ENCODE data around the gene CARHSP1. TPM values are rescaled to one million over a fixed set of nuclear protein-coding genes. Genes with fewer than 3 reads are reported as not detected.

Gene CARHSP1
- polyA plus RNA-seq, 3 donors = 32.0 to 60.3 (median 52.0) TPM

DNA sequence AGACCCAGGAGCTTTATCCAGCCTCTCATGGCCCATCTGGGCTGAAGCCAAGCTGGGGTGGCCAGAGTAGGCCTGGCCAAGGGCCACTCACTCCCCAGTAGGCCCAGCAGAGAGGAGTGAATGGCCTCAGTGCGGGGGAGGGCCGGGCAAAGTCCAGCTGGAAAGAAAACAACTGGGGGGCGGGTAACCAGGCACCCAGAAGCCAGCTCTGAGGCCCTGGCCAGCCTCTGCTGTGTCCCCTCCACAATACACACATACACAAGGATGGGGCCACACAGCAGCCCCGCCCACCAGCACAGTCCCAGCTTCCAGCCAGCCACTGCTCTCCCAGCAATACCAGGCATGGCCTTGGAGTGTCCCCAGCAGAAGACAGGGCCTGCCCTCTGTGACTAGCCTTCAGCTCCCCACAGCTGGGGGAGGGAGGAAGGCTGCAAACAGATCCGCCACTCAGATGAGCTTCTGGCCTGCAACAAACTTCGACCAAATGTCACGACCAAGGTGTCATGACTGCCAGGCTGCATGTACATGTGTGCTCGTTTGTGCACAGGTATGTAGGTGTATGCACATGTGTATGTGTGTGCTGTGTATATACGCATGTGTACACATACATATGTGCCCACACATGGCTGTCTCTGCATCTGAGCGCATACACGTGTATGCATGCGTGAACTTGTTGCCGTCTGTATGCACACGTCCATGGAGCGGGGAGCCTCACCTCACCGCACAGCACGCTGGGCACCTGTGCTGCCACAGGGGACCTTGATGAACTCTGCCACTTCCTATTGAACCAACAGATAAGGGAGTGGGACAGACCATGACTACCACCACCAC lies 5.0 kb downstream of the CARHSP1 start:
- TF ChIP-seq, protein P1, sequence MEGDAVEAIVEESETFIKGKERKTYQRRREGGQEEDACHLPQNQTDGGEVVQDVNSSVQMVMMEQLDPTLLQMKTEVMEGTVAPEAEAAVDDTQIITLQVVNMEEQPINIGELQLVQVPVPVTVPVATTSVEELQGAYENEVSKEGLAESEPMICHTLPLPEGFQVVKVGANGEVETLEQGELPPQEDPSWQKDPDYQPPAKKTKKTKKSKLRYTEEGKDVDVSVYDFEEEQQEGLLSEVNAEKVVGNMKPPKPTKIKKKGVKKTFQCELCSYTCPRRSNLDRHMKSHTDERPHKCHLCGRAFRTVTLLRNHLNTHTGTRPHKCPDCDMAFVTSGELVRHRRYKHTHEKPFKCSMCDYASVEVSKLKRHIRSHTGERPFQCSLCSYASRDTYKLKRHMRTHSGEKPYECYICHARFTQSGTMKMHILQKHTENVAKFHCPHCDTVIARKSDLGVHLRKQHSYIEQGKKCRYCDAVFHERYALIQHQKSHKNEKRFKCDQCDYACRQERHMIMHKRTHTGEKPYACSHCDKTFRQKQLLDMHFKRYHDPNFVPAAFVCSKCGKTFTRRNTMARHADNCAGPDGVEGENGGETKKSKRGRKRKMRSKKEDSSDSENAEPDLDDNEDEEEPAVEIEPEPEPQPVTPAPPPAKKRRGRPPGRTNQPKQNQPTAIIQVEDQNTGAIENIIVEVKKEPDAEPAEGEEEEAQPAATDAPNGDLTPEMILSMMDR (IDR thresholded peaks at IDR 0.05) = no peak
- H3K9ac ChIP-seq (ENCODE audit: insufficient read depth, low read length, poor library complexity, severe bottlenecking) = no peak overlapping the region
- H3K27me3 ChIP-seq (ENCODE audit: control insufficient read depth in 2 of 2, insufficient read depth in 2 of 2, low read length in 2 of 2) = no peaks in the 10 kb centered on the region
- H3K36me3 ChIP-seq (replicated peaks in 1 of 2; ENCODE audit: control insufficient read depth in 1 of 2, insufficient read depth in 2 of 2, low read length in 2 of 2) = peaks cover 4 to 11% of the 10 kb centered on the region in 2 donors
- 93% methylated on average over 13 of the region's 17 CpGs for WGBS (ENCODE audit: insufficient coverage)
- peaks cover 86% of the 10 kb centered on the region for H3K79me2 ChIP-seq (ENCODE audit: insufficient read depth, low read length)
- no peak overlapping the region for H3K4me3 ChIP-seq (replicated peaks in 1 of 3; ENCODE audit: low read depth in 2 of 3, low read length in 3 of 3)
- no peak overlapping the region for H3K4me3 Mint-ChIP-seq
- intact Hi-C loops (cut with micrococcal nuclease) = loop anchor here in 1 of 2 donors (10.0 kb wide), 1 partner anchor 189 kb away; the partner anchor contains the start of gene ABAT
- H3K4me1 ChIP-seq (ENCODE audit: control insufficient read depth in 1 of 2, insufficient read depth in 2 of 2, low read length in 2 of 2) = peaks cover 16 to 28% of the 10 kb centered on the region in 2 donors
- peaks cover 32% of the 10 kb centered on the region for H3K4me1 Mint-ChIP-seq
- H3K36me3 Mint-ChIP-seq = peaks cover 7 to 22% of the 10 kb centered on the region in 2 donors
- no peak for DNase-seq
- no peak overlapping the region for H2AFZ ChIP-seq (ENCODE audit: insufficient read depth, low read depth, low read length, poor library complexity, severe bottlenecking)
- no peak overlapping the region for H3K27ac Mint-ChIP-seq
- peaks cover 0 to 3% (median 2%) of the 10 kb centered on the region in 3 donors for H3K27me3 Mint-ChIP-seq (ENCODE audit: low read depth in 3 of 3)
- no peak overlapping the region for H3K27ac ChIP-seq (ENCODE audit: low read depth in 1 of 2, low read length in 2 of 2)
- peaks cover 95% of the 10 kb centered on the region for H4K20me1 ChIP-seq (ENCODE audit: insufficient read depth, low read length)
- no peaks in the 10 kb centered on the region for H3K9me3 ChIP-seq (replicated peaks in 1 of 2; ENCODE audit: control insufficient read depth in 1 of 2, insufficient read depth in 1 of 2, low read length in 2 of 2)
- H3K4me2 ChIP-seq (replicated peaks; ENCODE audit: extremely low read depth, low read length, poor library complexity, severe bottlenecking) = no peak overlapping the region
- H3K9me3 Mint-ChIP-seq = peaks cover 0 to 1% (median 0%) of the 10 kb centered on the region in 7 donors

DNA sequence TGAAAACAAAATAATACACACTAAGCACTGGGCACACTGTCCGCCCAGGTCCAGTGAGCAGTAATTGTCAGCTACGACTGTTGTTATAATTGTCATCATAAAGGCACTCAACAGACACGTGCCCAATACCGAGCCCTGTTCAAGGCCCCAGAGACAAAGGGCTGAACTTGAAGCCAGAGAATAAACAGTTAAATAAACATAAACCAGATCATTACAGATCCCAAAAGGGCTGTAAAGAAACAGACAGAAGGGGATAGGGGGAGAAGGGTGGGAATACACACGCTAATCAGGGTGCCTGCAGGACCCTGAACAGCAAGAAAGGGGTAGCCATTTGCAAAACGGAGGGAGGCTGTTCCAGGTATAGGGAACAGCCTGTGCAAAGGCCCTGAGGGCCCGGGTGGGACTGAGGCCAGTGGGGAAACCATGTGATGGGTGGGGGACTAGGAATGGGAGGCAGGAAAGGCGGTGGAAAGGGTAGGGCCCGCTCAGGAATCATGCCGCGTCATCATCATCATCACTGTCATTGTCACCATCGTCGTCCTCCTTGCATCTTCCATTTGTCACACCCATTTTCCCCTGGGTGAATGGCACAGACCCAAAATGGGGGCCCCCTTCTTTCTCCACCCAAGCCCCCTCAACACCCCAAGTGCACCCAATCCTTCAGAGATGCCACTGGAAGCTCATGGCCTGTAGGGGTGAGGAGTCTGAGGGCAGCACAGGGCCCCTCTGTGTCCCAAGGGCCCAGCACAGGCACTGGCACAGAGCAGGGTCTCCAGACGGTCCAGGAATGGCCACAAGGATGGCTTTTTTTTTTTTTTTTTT lies 6.3 kb downstream of the CARHSP1 start:
- Histone ChIP-seq H3K36me3 (replicated peaks in 1 of 2; ENCODE audit: control insufficient read depth in 1 of 2, insufficient read depth in 2 of 2, low read length in 2 of 2) (peaks cover 14 to 20% of the 10 kb centered on the region in 2 donors), H3K4me1 (ENCODE audit: control insufficient read depth in 1 of 2, insufficient read depth in 2 of 2, low read length in 2 of 2) (peaks cover 9 to 17% of the 10 kb centered on the region in 2 donors), H3K27ac (ENCODE audit: low read depth in 1 of 2, low read length in 2 of 2) (no peak overlapping the region), H3K4me2 (replicated peaks; ENCODE audit: extremely low read depth, low read length, poor library complexity, severe bottlenecking) (no peak overlapping the region), H3K9me3 (replicated peaks in 1 of 2; ENCODE audit: control insufficient read depth in 1 of 2, insufficient read depth in 1 of 2, low read length in 2 of 2) (no peaks in the 10 kb centered on the region), H4K20me1 (ENCODE audit: insufficient read depth, low read length) (peaks cover 94% of the 10 kb centered on the region), H3K9ac (ENCODE audit: insufficient read depth, low read length, poor library complexity, severe bottlenecking) (no peak overlapping the region), H3K79me2 (ENCODE audit: insufficient read depth, low read length) (peaks cover 84% of the 10 kb centered on the region), H2AFZ (ENCODE audit: insufficient read depth, low read depth, low read length, poor library complexity, severe bottlenecking) (no peak overlapping the region), H3K27me3 (ENCODE audit: control insufficient read depth in 2 of 2, insufficient read depth in 2 of 2, low read length in 2 of 2) (no peaks in the 10 kb centered on the region), H3K4me3 (replicated peaks in 1 of 3; ENCODE audit: low read depth in 2 of 3, low read length in 3 of 3) (no peak overlapping the region)
- DNase-seq = no peak
- Mint-ChIP-seq H3K4me1 (peaks cover 26% of the 10 kb centered on the region), H3K27me3 (ENCODE audit: low read depth in 3 of 3) (peaks cover 0 to 2% (median 2%) of the 10 kb centered on the region in 3 donors), H3K36me3 (peaks cover 19 to 35% of the 10 kb centered on the region in 2 donors), H3K9me3 (peaks cover 0 to 1% (median 0%) of the 10 kb centered on the region in 7 donors), H3K27ac (peak overlapping the region in 1 of 7 donors; percentile 42), H3K4me3 (no peak overlapping the region)
- 75% methylated on average over 7 of the region's 14 CpGs for WGBS (ENCODE audit: insufficient coverage)
- intact Hi-C loops (cut with micrococcal nuclease) = loop anchor here in 1 of 2 donors (10.0 kb wide), 1 partner anchor 188 kb away; the partner anchor contains the start of gene ABAT
- TF ChIP-seq, protein P1 (IDR thresholded peaks at IDR 0.05) = no peak
